ENCODE data around the gene SDHA. TPM values are rescaled to one million over a fixed set of nuclear protein-coding genes. Genes with fewer than 3 reads are reported as not detected.

Gene SDHA
- total and polyA plus RNA-seq, 9 of the 15 experiments (the other 6 are each of a cell fraction or from before 2014, with no cell fraction given), result 82.9 to 191 (median 130) TPM

- Histone ChIP-seq H3K27me3 (ENCODE audit: control insufficient read depth in 2 of 2, insufficient read depth in 2 of 2, low read length in 2 of 2) (peaks cover 5 to 14% of the 10 kb centered on the region in 2 experiments; a peak in 4 of 5 replicates), H3K79me2 (ENCODE audit: control insufficient read depth, insufficient read depth, low read length) (no peaks in the 10 kb centered on the region), H3K36me3 (ENCODE audit: control insufficient read depth, insufficient read depth, low read length) (peaks cover 4% of the 10 kb centered on the region; the same call in 2 of the 3 replicates), H3K9me3 (replicated peaks; ENCODE audit: control insufficient read depth, insufficient read depth, low read depth, low read length) (no peaks in the 10 kb centered on the region), H3K27ac (ENCODE audit: extremely low read depth, low read depth, low read length) (no peak overlapping the region), H3K9me1 (ENCODE audit: control insufficient read depth, insufficient read depth, low read length) (no peaks in the 10 kb centered on the region), H3K4me1 (replicated peaks in 1 of 2; ENCODE audit: control insufficient read depth in 2 of 2, insufficient read depth in 2 of 2, low read length in 2 of 2) (peaks cover 2 to 37% of the 10 kb centered on the region in 2 experiments; a peak in 3 of 5 replicates), H3K4me2 (ENCODE audit: insufficient read depth, low read length) (no peak overlapping the region), H4K20me1 (replicated peaks; ENCODE audit: control insufficient read depth, insufficient read depth, low read length) (no peaks in the 10 kb centered on the region; the same call in 1 of the 2 replicates), H3K9ac (ENCODE audit: insufficient read depth in 1 of 2, low read depth in 2 of 2, low read length in 2 of 2) (peak overlapping the region in 1 of 2 experiments; percentile 40; a peak in 1 of 4 replicates), H3K4me3 (no peak overlapping the region), H2AFZ (ENCODE audit: low read depth, low read length) (no peak overlapping the region)
- in situ Hi-C loops (cut with MboI), result no loop called here
- 79% methylated on average over 21 of the region's 21 CpGs for WGBS (ENCODE audit: insufficient coverage, low coverage, missing lambda C conversion rate)
- no TSS peak for BruUV-seq (replicated peaks)
- FAIRE-seq (no peak), DNase-seq (ENCODE audit: extremely low read depth in 1 of 4, low spot score in 3 of 4) (no peak), ATAC-seq (no peak)
- ChIA-PET POLR2A (interaction anchor here (0.8 to 1.0 kb wide), 2 partner anchors 8 to 11 kb away, joined by 3 to 4 read pairs; no protein-coding TSS in a partner anchor), CTCF (ENCODE audit: low intra/inter-chr PET ratio) (no interaction called here)
- intact Hi-C loops (cut with micrococcal nuclease), result no loop called here
- no peak for TF ChIP-seq MYC (IDR thresholded peaks at IDR 0.05; ENCODE audit: low read depth, low read length)
- TF ChIP-seq MYC (CRISPR knock-in tag; IDR thresholded peaks at IDR 0.05; ENCODE audit: borderline replicate concordance, low read depth), result no peak
- no peak for TF ChIP-seq ZBTB9 (CRISPR knock-in tag; IDR thresholded peaks at IDR 0.05)
- no peak for TF ChIP-seq TCF7L2 (IDR thresholded peaks at IDR 0.05; ENCODE audit: low read depth, low read length)
- no peak for TF ChIP-seq GTF3C2 (IDR thresholded peaks at IDR 0.05; ENCODE audit: borderline replicate concordance, extremely low read depth, insufficient read length)
- TF ChIP-seq FOXA1 (IDR thresholded peaks at IDR 0.05; ENCODE audit: borderline replicate concordance), result no peak
- no peak for TF ChIP-seq BRF1 (IDR thresholded peaks at IDR 0.05; ENCODE audit: borderline replicate concordance, extremely low read depth, insufficient read length)
- no peak for TF ChIP-seq HCFC1 (IDR thresholded peaks at IDR 0.05; ENCODE audit: low read depth, low read length)
- no peak for TF ChIP-seq PCBP2 (IDR thresholded peaks at IDR 0.05; ENCODE audit: low read depth, low read length, poor library complexity, severe bottlenecking)
- TF ChIP-seq PYGO2 (tag; IDR thresholded peaks at IDR 0.05), result no peak
- TF ChIP-seq ZNF212 (CRISPR knock-in tag; IDR thresholded peaks at IDR 0.05), result no peak
Observed at GRCh38 chr5:198516-199196, 19.5 kb upstream of the SDHA start.

All from K562 (cell line).